ENCODE results near the gene BPIFB1. TPM values are rescaled to one million over a fixed set of nuclear protein-coding genes. Genes with fewer than 3 reads are reported as not detected.

The BPIFB1 gene
- total RNA-seq, 1 donor from 2014 or later = 0.18 TPM

DNA sequence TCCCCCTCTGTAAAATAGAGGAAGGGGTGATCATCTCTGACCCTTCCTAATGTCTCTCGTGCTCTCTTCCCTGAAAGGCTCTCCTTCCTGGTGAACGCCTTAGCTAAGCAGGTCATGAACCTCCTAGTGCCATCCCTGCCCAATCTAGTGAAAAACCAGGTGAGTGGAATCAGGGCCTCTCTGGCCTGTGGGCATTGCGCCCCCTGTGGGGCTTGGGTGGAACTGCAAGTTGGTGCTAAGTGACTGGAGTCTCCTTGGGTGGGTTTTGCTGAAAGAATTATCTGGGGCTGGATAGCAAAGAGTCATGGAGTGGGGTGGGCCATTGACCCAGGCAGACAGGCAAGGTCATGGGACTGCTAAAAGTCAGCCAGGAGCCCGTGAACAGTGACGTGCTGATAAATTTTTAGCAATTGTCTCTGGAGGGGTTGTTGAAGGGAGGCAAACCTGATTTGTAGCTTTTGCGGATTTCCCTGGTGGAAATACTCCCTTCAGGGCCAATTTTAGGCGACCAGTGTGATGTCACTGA lies 8.9 kb downstream of the BPIFB1 start:
- DNase-seq (ENCODE audit: low spot score) (no peak), ATAC-seq (peak; percentile 73)

DNA sequence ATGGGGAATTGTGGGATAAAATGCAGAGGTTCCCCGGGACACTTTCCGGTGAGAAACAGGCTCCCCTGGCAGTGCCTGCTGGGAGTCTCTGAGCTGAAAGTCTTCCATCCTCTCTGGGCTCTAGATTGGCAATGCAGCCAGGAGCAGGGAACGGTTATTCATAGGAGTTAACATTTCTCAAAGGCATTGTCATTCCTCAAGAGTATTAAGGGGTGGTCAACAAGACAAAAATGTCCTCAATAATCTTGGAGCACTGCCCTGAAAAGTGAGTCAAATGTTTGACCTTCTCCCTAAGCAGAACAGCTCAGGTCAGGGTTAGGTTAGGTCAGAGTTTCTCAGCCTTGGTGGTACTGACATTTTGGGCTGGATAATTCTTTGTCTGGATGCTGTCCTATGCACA lies 13.2 kb downstream of the BPIFB1 start:
- ATAC-seq (no peak), DNase-seq (ENCODE audit: low spot score) (no peak)

DNA sequence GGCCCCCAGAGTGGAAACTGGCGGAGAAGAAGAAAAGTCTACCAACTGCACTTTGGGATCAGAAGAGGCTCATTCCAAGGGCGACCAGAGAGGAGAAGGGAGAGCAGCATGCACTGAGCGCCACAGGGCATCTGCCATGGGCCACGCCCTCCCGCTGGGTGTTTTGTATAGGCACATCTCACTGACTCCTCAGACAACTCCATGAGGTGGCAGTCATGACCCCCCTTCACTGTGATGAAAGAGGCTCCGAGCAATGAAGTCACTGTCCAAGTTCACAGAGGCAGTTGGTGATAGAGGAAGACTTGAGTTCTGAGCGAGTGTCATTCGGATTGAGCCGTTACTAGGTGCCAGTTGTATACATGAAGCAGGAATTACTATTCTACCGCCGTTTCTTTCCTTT lies 15.4 kb downstream of the BPIFB1 start:
- ATAC-seq = no peak
- no peak for DNase-seq (ENCODE audit: low spot score)

DNA sequence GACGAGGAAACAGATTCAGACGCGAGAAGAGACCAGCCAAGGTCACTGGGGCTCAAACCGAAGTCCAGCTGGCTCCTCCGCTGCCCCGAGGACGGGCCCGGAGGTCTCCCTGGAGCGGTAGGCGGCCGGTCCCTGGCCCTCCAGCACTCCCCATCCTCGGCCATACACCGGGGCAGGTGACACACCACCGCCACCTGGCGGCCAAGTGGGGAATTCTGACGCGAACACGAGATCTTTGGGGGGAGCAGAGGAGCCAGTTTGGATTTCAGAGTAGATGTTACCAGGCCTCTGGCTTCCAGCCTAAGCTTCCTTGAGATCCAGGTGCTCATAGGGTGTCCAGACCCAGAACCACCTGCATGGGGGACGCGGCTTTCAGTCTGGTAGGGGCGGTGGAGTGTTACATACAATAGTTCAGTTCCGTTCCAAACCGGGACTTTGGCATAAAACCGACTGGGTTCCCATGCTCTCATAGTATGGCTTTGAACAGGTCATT lies 16.1 kb downstream of the BPIFB1 start:
- DNase-seq (ENCODE audit: low spot score) = peak; percentile 65
- ATAC-seq = peak; percentile 94

DNA sequence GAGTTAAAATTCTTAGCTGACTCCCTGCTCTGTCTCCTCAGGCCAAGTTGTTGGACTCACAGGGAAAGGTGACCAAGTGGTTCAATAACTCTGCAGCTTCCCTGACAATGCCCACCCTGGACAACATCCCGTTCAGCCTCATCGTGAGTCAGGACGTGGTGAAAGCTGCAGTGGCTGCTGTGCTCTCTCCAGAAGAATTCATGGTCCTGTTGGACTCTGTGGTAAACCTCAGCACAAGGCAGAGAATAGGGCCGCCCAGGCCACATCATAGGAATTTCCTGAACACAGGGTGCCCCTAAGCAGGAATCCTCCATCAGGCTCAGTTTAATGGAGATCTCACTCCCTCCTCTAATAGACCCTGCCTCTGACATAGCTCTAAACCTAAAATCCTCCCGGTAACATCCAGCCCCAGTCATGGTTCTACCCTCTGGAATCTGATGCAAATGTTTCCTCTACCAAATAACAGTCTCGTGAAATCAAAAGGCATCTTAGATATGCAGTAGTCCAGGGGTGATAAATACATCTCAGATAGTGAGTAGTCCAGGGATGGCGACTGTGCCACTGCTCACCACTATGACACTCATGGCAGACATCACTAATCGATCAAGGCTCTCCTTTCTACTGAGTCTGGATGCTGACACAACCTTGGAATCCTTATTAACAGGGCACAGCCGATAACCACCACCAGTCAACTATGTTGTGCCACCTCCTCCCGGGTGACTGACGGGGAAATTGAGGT lies 18.3 kb downstream of the BPIFB1 start:
- DNase-seq (ENCODE audit: low spot score) = no peak
- no peak for ATAC-seq

DNA sequence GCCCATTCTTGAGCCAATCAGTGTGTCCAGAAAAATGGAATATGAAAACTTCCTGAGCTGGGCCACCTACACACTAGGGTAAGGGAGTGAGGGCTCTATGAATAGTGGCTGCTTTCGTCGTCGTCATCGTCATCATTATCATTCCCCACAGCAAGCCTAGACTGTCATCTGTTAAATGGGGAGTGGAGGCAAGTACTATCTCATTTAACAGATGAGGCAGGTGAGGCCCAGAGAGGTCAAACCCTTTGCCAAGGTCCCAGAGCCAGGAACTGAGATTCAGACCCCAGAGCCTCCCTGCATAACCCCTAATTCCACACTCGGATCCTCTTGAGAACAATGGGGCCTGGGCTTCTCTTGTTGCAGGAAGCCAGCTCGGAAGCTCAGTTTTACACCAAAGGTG lies 20.6 kb downstream of the BPIFB1 start:
- ATAC-seq (no peak), DNase-seq (ENCODE audit: low spot score) (no peak)

DNA sequence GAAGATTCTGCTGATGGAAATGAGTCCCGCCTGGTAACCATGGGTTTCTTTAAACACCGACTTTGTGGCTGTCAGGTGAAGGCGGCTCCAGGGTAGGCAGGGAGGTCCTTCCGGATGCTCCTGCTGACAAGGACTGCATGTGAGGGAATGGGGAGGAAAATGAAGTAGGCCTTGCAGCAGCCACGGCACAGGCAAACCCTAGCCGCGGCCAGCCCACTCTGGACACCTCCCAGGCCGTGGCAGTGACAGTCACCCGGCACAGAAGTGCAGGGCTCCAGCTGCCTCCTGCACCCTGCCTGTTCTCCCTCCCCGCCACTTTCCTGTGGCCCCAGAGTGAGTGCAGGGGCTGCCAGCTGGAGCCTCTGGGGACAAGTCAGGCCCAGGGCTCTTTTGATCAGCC lies 21.0 kb downstream of the BPIFB1 start:
- ATAC-seq = no peak
- no peak for DNase-seq (ENCODE audit: low spot score)

DNA sequence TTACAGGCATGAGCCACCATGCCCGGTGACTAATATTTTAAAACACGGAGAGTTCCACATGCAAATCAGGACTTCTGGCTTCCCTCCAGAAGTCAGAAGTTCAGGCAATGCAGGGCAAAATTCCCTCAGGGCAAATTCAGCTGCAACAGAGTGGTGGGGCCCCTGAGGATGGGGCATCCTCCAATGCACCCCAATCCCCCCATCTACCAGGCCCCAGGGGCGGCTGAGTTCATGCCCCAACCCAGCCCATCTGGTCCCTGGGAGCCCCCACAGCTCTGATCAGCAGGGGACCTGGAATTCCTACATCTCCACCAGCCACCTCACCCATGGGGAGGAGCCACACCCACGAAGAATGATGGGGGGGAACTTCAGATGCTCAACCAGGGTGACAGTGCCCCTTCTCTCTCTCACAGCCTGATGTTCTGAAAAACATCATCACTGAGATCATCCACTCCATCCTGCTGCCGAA lies 22.6 kb downstream of the BPIFB1 start:
- ATAC-seq (no peak), DNase-seq (ENCODE audit: low spot score) (no peak)

DNA sequence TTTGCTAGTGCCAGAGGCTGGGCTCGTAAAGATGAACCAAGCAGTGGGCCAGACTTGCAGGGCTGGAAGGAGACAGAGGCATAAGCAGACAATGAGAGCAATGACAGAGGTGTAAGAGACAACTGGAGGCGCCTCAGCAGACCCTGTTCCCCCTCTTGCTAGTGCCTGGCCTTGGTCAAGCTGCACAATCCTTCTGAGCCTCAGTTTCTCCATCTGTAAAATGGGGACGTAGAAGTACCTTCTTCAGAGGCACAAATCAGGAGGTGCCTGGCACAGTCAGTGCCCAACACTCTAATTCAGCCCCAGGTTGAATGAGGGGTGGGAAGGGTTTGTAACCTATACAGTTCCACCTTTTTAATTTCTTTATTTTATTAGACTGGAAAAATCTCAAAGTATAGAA lies 23.2 kb downstream of the BPIFB1 start:
- DNase-seq (ENCODE audit: low spot score) (no peak), ATAC-seq (no peak)

DNA sequence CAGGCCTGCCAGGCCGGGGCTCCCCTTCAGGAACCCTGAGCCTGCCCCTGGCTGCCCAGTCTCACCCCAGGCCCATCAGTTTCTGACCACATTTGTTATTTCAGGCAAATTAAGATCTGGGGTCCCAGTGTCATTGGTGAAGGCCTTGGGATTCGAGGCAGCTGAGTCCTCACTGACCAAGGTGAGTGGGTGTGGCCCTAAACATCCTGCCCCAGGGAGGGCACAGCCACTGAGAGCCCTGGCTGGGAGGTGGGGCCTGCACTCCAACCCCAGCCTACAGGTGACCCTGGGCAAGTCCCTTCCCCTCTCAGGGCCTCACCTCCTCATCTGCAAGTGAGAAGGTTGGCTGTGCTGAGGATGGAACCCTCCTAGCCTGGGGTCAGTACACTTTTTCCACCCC lies 23.8 kb downstream of the BPIFB1 start:
- ATAC-seq = no peak
- no peak for DNase-seq (ENCODE audit: low spot score)

DNA sequence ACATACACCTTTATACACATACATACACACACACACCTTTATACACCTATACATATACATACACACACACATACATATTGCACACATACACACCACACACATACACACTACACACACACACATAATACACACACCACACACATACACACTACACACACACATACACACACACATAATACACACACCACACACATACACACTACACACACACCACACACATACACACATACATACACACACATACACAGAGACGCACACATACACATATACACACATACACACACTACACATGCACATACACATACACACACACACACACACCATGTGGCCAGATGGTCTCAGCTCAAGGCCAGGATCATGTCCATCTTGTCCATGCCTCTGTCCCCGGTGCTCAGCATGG lies 25.7 kb downstream of the BPIFB1 start:
- no peak for DNase-seq (ENCODE audit: low spot score)
- no peak for ATAC-seq

DNA sequence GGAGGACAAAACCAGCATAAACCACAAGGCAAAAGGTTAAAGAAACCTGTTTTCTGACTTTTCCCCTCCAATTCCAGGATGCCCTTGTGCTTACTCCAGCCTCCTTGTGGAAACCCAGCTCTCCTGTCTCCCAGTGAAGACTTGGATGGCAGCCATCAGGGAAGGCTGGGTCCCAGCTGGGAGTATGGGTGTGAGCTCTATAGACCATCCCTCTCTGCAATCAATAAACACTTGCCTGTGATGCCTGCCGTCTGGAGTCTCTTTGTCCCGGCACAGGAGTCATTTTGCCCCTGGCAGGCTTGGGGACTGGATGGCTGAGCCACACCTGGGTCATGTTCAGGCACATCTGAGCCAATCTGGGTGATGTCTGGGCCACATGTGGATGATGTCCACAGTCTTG lies 26.6 kb downstream of the BPIFB1 start:
- no peak for ATAC-seq
- DNase-seq (ENCODE audit: low spot score) = no peak

DNA sequence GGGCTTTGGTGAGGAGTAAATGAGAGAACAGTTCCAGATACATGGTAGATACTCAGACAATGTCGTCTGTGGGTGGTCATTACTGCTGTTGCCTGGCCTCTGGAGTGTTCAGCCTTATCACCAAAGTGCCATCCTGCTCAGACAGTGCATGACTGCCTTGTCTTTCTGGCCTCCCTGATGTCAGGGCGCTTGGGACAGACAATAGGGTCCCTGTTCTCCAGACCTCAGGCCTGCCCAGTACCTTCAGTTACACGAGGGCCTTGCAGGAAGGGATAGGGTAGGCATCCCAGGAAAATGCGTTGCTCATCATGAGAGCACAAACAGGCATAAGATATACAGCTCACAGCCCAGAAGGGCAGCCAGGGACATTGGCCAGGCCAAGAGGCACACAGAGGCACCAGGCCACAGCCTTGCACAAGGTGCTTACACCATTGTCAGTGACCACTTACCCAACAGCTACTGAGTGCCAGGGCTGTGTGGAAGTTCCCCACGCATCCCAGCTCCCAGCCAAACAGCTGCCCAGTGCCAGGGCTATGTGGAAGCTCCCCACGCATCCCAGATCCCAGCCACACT lies 27.4 kb downstream of the BPIFB1 start:
- DNase-seq (ENCODE audit: low spot score) (no peak), ATAC-seq (peak; percentile 67)

DNA sequence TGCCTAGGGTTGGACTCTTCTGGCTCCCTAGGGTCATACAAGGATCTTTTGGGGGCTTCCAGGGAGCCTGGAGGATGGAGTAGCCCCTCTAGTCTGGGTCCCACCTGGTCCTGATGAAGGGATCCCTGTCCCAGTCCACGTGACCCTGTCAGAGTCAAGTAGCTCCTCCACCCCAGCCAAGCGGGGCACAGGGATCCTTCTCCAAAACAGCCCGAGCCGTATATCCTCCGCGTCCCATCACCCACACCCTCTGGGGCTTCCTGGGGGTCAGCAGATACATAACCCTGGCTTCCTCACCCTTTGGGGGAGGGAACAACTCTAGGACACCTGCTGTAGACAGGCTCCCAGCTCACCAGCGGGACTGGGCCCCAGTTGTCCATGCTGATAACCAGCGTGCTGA lies 28.0 kb downstream of the BPIFB1 start:
- ATAC-seq (no peak), DNase-seq (ENCODE audit: low spot score) (no peak)

DNA sequence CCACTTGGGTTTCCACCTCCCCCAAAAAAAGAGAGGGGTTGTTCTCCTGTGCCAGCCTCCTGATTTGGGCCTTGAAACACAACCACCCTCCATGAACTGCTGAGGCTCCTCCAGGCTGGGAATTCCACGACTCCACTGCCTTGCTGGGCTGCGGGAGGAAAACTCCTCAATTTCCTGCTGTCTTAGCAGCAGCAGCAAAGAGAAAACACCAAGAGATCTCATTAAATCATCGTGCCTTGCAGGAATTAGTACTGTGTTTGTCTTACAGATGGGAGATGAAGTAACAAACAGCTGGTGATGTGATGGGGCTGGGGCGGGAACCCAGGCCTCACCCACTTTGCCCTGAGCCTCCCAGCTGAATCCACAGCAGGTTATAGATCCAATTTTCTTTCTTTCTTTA lies 29.0 kb downstream of the BPIFB1 start:
- ATAC-seq = no peak
- DNase-seq (ENCODE audit: low spot score) = no peak

DNA sequence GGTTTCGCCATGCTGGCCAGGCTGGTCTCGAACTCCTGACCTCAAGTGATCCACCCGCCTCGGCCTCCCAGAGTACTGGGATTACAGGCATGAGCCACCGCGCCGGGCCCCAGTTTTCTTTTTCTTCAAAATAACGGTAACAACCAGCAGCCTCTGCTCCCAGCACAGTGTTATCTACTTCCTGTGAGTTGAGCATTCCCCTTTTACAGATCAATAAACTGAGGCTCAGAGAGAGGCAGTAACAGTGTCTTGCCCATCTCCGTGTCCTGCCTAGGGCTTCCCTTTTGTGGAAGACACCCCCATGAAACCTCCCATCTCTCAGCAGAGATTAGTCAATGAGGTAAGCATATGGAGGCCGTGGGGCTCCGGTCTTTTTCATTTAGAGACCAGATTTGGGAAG lies 29.6 kb downstream of the BPIFB1 start:
- no peak for ATAC-seq
- no peak for DNase-seq (ENCODE audit: low spot score)

DNA sequence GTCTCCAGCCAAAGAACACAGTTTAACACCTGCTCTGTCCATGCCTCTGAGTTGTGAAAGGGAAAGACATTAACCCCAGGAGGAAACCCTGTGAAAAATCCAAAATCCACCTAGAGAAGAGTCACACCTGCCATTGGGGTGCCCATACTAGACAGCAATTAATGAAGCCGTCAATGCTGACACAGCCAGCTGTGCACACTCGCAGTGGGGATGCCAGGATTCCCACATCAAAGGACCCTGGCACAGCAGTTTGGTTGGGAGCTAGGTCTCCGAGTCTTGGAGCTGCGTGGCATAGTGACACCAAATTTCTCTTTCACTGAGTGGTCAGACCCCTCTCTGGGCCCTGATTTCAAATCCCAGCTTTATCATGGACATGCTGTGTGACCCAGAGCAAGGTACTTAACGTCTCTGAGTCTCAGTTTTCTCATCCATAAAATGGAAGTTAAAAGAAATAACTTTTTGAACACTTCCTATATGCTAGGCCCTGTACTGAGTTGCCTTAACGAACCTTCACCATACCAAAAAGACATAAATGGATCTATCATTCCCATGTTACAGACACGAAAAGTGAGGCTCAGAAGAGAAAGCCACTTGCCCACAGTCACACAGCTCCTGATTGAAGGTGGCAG lies 30.8 kb downstream of the BPIFB1 start:
- DNase-seq (ENCODE audit: low spot score) (no peak), ATAC-seq (no peak)

DNA sequence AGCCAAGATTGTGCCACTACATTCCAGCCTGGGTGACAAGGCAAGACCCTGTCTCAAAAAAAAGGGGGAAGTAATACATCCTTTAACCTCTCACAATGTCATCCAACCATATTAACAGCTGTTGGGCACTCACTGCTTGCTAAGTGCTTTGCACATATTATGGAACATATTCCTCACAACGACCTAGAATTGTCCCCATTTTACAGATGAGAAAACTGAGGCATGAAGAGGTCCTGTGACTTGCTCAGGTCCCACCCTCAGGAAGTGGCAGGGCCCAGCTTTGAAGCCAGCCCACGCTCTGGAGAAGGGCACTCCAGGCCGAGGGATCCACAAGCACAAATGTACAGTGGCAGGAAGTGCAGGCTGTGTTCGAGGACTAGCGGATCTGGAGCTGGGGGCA lies 33.3 kb downstream of the BPIFB1 start:
- no peak for ATAC-seq
- no peak for DNase-seq (ENCODE audit: low spot score)

DNA sequence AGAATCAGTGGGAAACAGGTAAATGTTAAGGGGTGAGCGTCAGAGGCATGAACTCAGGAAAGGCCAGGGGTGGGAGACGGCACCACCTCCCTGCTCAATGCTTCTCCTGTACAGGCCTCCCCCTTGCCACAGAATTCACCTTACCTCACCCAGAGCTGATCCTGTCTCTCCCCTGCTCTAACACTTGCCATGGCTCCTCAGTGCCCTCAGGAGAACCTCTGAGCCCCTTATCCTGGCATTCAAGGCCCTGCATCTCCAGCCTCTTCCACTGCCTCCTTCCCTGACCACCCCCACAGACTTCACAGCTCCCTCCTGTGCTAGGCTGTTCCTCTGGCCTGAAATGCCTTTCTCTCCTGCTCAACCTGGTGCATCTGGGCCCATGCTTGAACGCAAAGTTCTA lies 33.9 kb downstream of the BPIFB1 start:
- DNase-seq (ENCODE audit: low spot score) (no peak), ATAC-seq (no peak)

DNA sequence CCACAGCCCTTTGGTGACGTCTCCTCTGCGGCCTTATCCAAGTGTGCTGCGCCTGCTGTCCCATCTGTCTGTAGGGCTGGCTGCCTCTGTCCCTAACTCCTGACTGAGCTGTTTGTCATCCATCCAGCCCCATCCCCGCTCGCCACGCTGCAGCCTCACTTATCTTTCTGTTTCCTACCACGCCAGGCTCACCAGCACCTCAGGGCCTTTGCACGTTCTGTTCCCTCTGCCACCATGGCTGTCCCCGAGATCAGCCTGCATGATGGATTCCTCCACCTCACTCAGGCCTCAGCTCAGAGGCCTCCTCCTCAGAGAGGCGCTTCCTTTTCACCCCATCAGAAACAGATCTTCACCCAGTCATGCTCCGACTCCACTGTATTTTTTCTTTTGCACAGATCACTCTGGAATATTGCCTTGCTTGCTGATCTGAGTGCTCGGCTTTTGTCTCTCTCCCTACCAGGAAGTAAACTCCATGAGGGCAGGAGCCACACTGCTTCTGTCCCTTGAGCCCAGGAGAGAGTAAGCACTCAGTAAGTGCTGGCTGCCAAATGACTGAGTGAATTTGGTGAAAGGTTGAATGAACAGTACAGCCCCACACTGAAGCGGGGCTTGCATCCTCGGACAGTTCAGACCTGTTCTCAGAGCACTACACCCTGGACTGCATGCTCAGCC lies 34.5 kb downstream of the BPIFB1 start:
- no peak for DNase-seq (ENCODE audit: low spot score)
- ATAC-seq = no peak

DNA sequence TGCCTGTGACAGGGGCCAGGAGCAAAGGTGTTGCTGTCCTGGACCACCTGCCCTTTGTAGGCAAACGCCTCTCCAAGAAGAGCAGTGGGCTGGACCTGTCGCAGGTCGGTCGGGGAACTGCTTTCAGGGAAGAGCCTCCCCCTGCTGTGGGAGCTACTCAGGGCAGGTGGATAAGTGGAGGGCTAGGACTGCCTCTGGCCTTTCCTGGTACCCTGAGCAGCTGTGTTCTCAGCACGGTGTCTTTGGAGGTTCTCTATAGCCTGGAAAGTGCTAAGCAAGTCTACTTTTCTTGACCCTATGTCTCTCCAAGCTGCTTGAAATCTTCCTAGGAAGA lies 35.0 kb downstream of the BPIFB1 start:
- ATAC-seq (no peak), DNase-seq (ENCODE audit: low spot score) (no peak)

DNA sequence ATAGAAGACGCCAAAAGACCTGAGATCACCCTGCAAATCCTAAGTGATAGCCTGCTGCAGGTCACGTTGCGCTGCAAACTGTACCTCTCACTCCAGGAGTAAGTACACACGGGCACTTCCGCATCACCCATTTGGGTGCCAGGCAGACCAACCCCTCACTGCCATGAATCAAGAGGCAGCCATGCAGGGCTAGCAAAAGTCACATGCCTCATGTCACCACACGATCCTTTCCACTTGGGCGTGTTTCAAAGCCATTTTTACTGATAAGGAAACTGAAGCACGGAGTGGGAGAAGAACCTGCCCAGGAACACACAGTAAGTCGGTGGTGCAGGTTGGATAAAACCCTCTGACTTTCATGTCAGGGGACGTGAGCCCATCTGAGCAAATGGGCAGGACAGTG lies 37.0 kb downstream of the BPIFB1 start:
- no peak for ATAC-seq

More for the DNA sequence above, 37.0 kb downstream of the BPIFB1 start:
- no peak for DNase-seq (ENCODE audit: low spot score)
